GM12872 (cell line): ENCODE data around the gene ATOX1.

Source experiments
- CTCF ChIP-seq: IDR thresholded peaks from 3 replicates; pipeline ENCODE4 v1.5.1; 2011; ENCODE audit warnings: low read depth, mild to moderate bottlenecking, low read length, moderate library complexity; ENCODE audit not compliant: insufficient read depth

The ATOX1 gene

DNA sequence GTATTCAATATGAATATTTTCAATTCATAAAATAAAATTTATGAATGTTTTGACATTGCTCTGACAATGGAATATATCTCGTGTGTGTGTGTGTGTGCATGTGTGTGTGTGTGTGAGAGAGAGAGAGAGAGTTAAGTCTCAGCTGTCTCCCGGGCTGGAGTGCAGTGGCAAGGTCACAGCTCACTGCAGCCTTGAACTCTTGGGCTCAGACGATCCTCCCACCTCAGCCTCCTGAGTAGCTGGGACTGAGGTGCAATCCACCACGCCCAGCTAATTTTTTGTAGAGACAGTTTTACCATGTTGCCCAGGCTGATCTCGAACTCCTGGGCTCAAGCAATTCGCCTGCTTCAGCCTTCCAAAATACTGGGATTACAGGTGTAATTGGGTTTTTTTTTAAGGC lies 29.4 kb upstream of the ATOX1 start:
- no peak for TF ChIP-seq CTCF

GRCh38 chr5:151786468-151786867 lies 28.0 kb upstream of the ATOX1 start:
- TF ChIP-seq CTCF = no peak

GRCh38 chr5:151784141-151784540 lies 25.7 kb upstream of the ATOX1 start:
- no peak for TF ChIP-seq CTCF

DNA sequence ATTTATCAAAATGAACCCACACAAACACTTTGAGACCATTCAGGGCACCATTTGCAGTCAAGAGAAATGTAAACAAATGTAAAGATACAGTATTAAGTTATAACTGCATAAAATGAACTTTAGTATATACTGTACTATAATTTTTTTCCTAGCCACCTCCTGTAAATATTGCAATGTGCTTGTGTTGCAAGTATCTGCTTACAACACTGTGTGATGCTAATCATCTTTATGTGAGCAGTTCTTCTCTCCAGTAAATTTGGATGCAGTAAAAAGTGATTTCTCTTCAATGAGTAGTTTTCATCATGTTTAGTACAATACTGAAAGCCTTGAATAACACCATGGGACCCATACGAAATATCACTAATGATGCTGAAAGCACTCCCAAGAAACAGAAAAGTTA lies 22.8 kb upstream of the ATOX1 start:
- no peak for TF ChIP-seq CTCF

- no peak for TF ChIP-seq CTCF
Observed at GRCh38 chr5:151780348-151780747, 21.9 kb upstream of the ATOX1 start.

DNA sequence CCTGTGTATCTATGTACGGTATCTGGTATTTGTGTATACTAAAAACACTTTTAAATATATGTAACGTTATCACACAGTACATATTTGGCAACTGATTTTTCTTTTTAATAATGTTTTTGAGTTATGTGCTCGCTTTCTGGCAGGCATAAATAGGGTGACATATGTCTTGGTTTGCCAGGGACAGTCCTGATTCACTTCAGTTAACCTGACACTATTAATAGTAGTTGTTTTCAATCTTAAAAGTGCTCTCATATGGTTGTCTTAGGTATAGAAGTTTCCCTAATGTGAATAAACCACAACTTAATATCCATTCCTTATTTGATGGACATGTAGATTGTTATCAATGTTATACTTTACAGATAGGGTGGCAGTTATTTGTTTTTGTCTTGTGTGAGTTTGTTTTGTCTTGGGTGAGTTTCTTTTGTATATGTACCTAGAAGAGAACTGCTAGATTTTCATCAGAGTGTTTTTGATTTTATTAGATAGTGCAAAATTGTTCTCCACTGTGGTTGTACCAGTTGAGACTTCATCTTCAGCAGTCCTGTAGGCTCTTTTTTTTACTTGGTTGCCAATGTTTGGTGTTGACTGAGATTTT lies 21.2 kb upstream of the ATOX1 start:
- no peak for TF ChIP-seq CTCF

DNA sequence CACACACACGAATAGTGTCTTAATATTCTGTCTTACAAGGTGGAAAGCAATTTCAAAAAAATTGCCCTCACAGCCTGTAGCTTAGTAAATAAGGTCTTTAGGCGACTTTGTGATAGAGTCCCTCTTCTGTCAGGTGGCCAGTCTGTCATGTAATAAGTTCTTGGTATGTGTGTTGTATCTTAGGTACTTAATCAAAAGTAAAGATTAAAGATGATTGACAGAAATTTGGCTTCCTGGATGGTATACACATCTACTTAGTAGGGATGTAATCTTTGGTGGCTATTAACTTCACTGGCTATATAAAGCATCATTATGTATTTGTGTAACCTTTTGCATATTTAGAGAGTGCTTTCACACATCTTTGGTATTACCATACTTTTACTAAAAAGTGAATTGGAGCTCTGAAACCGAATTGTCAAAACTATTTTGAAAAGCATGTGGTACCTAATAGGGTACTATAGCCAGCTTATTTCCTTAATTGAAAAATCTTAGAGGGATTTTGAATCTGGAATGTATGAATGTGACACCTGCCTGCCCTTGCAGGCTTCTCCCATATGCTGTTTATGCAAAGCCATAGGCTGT lies 16.7 kb upstream of the ATOX1 start:
- TF ChIP-seq CTCF = no peak
